GM18498 (cell line): ENCODE results near the gene PAX5.

Experiments
- ATAC-seq: cut with Tn5 transposase; IDR thresholded peaks from one replicate; pipeline ENCODE4 v1.9.1; 2021; ENCODE audit warnings: mild to moderate bottlenecking, moderate library complexity; ENCODE audit not compliant: unreplicated experiment

Gene PAX5

GRCh38 chr9:36864491-36865410 lies 169.3 kb downstream of the PAX5 start:
- ATAC-seq = no peak

GRCh38 chr9:36862206-36863145 lies 171.6 kb downstream of the PAX5 start:
- ATAC-seq = no peak

DNA sequence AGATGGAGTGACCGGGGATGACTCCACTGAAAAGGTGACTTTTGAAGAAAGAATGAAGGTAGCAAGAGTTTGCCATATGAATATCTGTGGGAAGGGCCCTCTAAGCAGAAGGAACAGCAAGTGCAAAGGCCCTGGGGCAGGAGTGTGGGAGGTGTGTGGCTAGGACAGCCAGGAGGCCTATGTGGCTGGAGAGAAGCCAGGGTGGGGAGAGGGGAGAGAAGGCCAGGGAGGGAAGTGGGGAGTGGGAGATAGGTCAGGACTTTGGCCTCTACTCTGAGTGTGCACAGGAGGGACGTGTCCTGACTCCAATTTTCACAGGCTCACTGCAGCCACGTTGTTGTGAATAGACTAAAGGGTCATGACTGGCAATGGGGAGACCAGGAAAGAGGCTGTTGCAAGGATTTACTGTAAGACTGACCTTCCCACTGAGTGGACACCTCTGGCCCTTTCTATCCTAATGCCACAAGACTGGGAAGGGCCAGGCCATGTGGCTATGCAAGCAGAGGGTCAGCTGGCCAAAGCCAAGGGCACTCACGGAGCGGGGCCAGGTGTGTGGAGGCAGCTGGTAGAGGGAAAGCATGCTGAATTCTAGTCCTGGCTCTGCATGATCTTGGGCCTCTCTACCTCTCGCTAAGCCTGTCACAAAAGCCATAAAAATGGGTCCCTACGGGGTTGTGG lies 172.4 kb downstream of the PAX5 start:
- no peak for ATAC-seq

DNA sequence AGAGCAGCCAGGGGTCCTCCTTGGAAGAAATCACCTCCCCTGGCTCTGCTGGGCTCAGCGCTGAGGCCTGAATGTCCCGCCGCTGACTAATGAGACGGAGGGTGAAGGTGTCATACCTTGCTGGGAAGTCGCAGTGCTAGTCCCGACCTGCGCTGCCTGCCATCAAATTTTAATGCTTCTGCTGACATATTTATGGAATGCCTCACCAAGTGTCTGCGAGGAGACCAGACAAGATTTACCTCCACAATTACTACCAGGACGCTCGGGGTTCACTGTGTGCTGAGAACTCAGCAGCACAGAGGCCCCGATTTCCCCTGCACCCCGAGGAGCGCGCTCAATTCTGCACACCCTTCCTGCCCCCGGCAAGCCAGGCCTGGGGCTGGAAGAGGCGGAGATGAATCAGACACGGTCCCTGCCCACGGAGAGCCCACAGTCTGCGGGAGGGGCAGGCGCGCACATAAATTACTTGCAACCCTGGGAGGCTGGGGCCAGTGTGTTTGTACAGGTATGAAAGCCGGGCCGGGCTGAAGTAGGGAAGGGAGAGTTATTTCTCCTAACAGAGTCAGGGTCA lies 175.2 kb downstream of the PAX5 start:
- no peak for ATAC-seq

DNA sequence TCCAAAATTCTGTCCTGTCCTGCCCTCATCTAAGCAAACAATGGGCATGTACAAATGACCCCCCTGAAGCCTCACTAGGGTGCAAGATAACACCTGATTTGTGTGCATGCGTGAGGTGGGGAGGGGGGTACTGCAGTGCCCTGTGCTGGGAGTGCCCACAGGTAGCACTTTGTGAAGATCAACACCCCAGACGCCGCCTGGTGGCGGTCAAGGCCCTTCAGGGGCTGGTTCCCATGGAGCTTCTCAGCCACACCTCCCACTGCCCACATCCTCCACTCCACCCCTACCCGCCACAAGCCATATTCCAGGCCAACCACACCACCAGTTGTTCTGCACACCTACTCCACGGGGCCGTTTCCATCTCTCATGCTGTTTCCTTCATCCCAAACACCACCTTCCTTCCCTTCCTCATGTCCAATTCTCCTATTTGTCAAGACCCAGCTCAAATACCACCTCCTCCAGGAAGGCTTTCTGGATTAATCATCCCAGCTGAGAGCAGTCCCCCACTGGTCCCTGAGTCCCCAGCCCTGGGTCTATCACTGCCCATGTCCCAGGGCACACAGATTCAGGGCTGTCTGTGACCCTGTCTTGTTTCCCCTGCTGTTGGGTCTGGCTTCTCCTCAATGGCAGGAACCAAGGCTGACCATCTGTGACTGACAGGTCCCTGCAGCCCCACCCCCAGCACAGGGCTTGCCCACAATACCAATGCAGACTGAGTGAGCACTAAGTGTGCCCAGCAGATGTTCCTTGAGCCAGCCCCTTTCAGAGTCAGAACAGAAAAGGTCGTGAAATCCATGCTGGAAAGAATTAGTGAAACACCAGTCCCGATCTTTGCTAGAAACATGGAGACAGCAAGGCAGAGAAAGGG lies 178.4 kb downstream of the PAX5 start:
- ATAC-seq = peak; percentile 78

GRCh38 chr9:36854751-36855150 lies 179.3 kb downstream of the PAX5 start:
- no peak for ATAC-seq

DNA sequence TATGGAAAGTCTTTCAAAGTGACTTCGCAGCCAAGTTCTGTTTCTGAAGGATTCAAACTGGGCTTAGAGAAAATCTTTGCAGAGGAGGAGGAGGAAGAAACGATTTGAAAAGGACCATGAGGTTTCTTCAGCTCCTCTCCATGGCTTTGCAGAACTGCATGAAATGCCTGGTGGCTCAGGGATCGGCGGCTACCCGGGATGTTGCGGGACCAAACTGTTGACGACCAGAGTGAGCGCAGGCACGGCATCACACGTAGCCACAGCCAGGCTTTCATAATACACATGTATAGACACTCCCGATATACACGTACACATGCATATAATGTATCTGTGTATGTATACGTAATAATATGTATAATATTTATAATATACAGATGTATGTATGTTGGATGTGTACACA lies 180.0 kb downstream of the PAX5 start:
- no peak for ATAC-seq

- no peak for ATAC-seq
These were observed 180.8 kb downstream of the PAX5 start for GRCh38 chr9:36853233-36853632.

DNA sequence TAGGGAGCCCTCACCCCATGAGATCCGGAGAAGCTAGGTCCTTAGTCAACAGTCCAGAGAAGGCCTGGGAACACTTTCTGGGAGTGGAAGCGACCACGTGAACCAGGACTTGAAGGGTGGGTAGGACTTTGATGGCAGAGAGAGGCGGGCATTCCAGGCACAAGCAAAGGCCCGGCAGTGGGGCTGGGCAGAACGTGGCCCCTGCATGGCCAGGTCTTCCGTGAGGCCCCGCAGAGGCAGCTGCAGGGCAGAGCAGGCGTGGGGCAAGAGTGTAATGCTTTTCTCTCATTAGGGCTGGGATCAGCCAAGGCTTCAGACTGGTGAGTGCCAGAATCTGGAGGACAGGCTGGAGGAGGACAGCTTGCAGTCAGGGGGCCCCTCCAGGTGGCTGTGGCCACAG lies 184.1 kb downstream of the PAX5 start:
- no peak for ATAC-seq

GRCh38 chr9:36848946-36849345 lies 185.1 kb downstream of the PAX5 start:
- ATAC-seq = no peak

DNA sequence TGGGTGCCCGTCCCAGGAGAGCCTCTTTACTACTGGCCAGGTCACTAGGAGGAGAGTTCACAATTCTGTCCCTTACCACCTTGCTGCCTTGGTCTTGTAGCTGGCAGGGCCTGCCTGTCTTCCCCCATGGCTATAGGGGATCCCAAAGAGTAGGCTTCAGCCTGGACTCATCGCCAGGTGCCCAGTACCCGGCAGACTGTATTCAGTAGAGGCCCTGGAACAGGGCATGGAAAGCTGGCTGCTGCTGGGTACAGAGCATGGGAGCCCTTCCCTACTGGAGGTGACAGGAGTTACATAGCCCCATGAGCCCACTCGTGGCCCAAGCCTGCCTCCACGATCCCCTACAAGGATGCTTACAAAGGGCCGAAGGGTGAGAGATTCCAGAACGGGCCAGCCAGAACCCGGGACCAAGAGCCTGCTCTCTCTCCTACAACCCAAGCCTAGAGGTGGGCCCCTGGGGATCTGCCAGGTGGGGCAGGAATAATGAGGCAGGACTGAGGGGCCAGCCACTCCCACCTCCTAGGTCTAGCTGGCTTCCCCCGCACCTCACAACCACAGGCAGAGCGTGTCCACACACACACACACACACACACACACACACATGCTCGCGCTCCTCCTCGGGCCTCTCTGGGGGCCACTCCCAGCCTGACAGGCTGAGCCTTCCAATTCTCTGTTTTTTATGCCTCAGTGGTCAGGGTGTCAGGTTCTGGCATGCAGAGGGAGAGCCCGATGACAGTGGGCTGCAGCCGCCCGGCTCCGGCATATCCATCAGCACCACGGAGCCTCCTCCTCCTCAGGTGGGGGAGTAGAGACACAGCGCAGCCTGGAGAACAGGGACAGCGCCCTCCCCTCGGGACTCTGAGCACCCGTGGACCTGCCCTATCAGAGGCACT lies 186.0 kb downstream of the PAX5 start:
- no peak for ATAC-seq

DNA sequence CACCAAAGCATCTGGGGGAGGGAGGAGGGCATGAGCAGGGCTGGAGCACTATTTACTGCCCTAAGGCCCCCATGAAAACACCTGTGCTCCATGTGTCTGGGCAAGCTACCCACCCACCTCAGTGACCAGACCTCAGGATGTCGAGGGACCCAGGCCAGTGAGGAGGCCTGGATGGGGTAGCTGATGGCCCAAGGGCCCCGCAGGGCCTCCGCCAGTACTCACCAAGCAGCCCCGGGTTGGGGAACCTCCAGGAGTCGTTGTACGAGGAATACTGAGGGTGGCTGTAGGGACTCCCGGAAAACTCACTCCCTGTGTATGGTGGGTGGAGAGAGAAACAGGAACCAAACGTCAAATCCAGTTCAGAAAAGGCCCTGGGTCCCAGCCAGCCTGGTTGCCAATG lies 187.4 kb downstream of the PAX5 start:
- ATAC-seq = no peak

GRCh38 chr9:36845844-36846243 lies 188.2 kb downstream of the PAX5 start:
- ATAC-seq = no peak

DNA sequence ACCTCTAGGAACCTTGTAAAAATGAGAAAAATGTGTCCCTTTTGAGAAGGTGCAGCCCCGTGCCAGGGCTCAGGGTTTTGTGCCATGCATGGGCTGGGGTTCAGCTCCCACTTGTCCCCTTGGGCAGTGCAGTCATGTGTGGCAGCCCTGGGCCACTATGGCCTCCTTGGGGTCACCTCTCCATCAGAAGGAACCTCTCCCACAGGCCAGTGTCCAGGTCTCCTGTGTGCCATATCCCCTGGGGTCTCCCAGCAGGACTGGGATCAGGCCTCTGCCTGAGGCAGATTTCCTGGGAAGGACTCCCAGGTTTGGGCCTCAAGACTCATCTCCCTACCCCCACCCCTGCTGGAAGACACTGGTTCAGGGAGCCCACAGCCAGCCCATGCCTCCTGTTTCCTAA lies 189.1 kb downstream of the PAX5 start:
- ATAC-seq = no peak

DNA sequence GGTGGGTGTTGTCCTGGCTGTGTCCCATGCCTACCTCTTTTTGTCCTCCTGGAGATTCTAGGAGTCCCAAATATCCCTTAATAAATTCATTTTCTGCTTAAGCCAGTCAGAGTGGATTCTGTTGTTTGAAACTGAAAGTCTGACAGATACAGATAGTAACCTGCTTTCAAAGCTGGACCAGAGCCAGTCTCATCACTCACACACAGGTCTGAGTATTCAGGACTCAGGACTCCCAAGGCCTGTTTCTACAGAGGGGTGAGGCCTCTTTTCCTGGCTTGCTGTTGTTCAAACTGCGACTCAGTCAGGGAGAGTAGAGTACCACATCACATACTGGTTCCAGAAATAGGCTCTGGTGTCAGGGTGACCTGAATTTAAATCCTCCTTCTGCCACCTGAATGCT lies 190.1 kb downstream of the PAX5 start:
- no peak for ATAC-seq

DNA sequence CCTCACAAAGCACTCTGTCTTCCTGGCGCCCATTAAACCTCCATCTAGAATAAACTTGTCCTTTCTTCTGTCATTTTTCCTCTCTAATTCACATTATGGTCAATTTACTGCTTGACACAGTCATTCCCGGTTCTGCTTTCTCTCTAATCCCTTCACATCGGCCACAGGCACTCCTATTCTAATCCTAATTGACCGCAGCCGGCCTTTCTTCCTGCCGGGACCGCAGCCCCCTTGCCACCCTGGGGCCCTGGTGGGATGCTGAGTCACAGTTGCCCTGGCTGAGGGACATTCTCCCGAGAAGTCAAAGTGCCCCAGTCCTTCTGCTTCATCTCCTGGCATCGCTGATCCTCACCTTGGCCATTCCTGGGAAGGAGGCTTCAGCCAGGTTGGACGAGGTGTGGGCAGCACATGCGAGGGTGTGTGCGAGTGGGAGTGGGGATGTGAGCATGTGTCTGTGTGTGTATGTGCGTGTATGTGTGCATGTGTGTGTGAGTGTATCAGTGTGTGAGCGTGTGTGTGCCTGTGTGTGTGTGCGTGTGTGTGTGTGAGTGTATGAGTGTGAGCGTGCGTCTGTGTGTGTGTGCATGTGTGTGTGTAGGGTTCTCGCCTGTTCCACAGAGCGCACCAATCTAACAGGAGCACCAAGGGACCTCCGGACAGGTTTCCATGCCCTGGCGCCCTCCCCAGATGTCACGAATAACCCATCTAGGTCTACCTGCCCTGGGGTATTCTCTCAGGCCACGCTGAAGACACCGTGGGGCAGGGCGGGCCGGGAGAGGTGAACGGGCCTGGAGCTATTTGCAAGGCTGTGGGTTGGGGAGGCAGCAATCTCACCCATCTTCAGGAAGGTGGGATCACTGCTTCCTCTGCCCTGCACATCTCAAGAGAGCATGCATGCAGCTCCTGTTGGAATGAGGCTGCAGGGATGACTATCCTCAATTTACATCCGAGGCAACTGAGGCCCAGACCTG lies 191.2 kb downstream of the PAX5 start:
- ATAC-seq = no peak

- ATAC-seq = no peak
These were observed 193.1 kb downstream of the PAX5 start for GRCh38 chr9:36840898-36841536.
